ENCODE data around the gene HOXD3.

Gene HOXD3

GRCh38 chr2:176213406-176213805 is 56.3 kb downstream of the HOXD3 start:
- no peak for TF ChIP-seq CTCF (IDR thresholded peaks at IDR 0.05; ENCODE audit: extremely low read depth, missing control alignments)
- DNase-seq (ENCODE audit: low spot score), result no peak

All from GM20000 (cell line).